ENCODE results near the gene CHST12. TPM values are rescaled to one million over a fixed set of nuclear protein-coding genes. Genes with fewer than 3 reads are reported as not detected.

The CHST12 gene
- total and polyA plus RNA-seq, 11 donors = 12.5 to 20.7 (median 14.8) TPM

- 57 to 62% (median 61%) methylated on average over 15 to 32 of the region's 32 CpGs for WGBS, 4 donors
- Histone ChIP-seq H3K4me3 (no peak overlapping the region), H3K9me3 (no peaks in the 10 kb centered on the region), H3K27me3 (peaks cover 0 to 11% (median 0%) of the 10 kb centered on the region in 9 donors), H3K4me1 (peaks cover 3 to 43% (median 31%) of the 10 kb centered on the region in 12 donors), H3K27ac (peak overlapping the region in 1 of 12 donors; percentile 34), H3K36me3 (no peaks in the 10 kb centered on the region)
- peak in 3 of 4 donors; percentile 37 to 64 (median 59) for ATAC-seq
- intact Hi-C loops (cut with DNase I) = no loop called here
- TF ChIP-seq POLR2A (IDR thresholded peaks at IDR 0.05) (no peak), CTCF (IDR thresholded peaks at IDR 0.05) (no peak)
- DNase-seq = peak in 1 of 5 donors; percentile 67
Observed at GRCh38 chr7:2494191-2495130, 91.0 kb downstream of the CHST12 start.

- DNase-seq (no peak), ATAC-seq (no peak)
- Histone ChIP-seq H3K27me3 (peaks cover 0 to 11% (median 0%) of the 10 kb centered on the region in 9 donors), H3K36me3 (no peaks in the 10 kb centered on the region), H3K4me3 (no peak overlapping the region), H3K27ac (no peak overlapping the region), H3K4me1 (peaks cover 0 to 31% (median 21%) of the 10 kb centered on the region in 12 donors), H3K9me3 (no peaks in the 10 kb centered on the region)
- intact Hi-C loops (cut with DNase I) = no loop called here
- TF ChIP-seq CTCF (IDR thresholded peaks at IDR 0.05) = no peak
- no peak for TF ChIP-seq POLR2A (IDR thresholded peaks at IDR 0.05)
- WGBS, 4 donors = 77 to 83% (median 80%) methylated on average over 24 to 25 of the region's 25 CpGs
Observed at GRCh38 chr7:2495418-2496299, 92.2 kb downstream of the CHST12 start.

- TF ChIP-seq CTCF (IDR thresholded peaks at IDR 0.05) (no peak), POLR2A (IDR thresholded peaks at IDR 0.05) (no peak)
- WGBS, 4 donors = 90 to 97% (median 92%) methylated on average over 7 to 9 of the region's 9 CpGs
- intact Hi-C loops (cut with DNase I) = no loop called here
- no peak for DNase-seq
- H3K4me1 ChIP-seq = peaks cover 0 to 29% (median 19%) of the 10 kb centered on the region in 12 donors
- H3K9me3 ChIP-seq = no peaks in the 10 kb centered on the region
- no peaks in the 10 kb centered on the region for H3K36me3 ChIP-seq
- ATAC-seq = no peak
- H3K27ac ChIP-seq = no peak overlapping the region
- no peak overlapping the region for H3K4me3 ChIP-seq
- peaks cover 0 to 11% (median 0%) of the 10 kb centered on the region in 9 donors for H3K27me3 ChIP-seq
Observed at GRCh38 chr7:2496375-2496774, 93.0 kb downstream of the CHST12 start.
